Liver (tissue), 3 donors: ENCODE data around the gene PRMT7.

Experiments
- ATF3 ChIP-seq: IDR thresholded peaks from 2 replicates; pipeline ENCODE4 v1.6.1; 2016; ENCODE audit warnings: antibody characterized with exemption
- CTCF ChIP-seq: fragments of 150-350 bp; IDR thresholded peaks from 2 replicates; pipeline ENCODE4 v1.5.1; 2017; ENCODE audit warnings: improper control_type of control experiment, low read depth, low read length; ENCODE audit not compliant: missing input control
- EGR1 ChIP-seq, 2 donors: IDR thresholded peaks; 2 replicates each; pipeline ENCODE4 v1.6.1; 2016 to 2018; ENCODE audit warnings: antibody characterized with exemption in 2 of 2, low read depth in 2 of 2
- GABPA ChIP-seq, 2 donors: IDR thresholded peaks in 1 of 2; conservative IDR thresholded peaks in 1 of 2; 2 replicates each; pipeline ENCODE4 v1.6.1; 2016; ENCODE audit warnings: antibody characterized with exemption in 2 of 2, mild to moderate bottlenecking in 1 of 2, moderate library complexity in 1 of 2
- JUND ChIP-seq, 2 donors: IDR thresholded peaks; 2 replicates each; pipeline ENCODE4 v1.6.1; 2016; ENCODE audit warnings: antibody characterized with exemption in 2 of 2
- MAX ChIP-seq: IDR thresholded peaks from 2 replicates; pipeline ENCODE4 v1.6.1; 2016; ENCODE audit warnings: antibody characterized with exemption
- NR2F2 ChIP-seq: IDR thresholded peaks from 2 replicates; pipeline ENCODE4 v1.6.1; 2016; ENCODE audit warnings: antibody characterized with exemption
- REST ChIP-seq: IDR thresholded peaks from 2 replicates; pipeline ENCODE4 v1.6.1; 2016; ENCODE audit warnings: antibody characterized with exemption, mild to moderate bottlenecking
- RXRA ChIP-seq, 2 donors: IDR thresholded peaks; 2 replicates each; pipeline ENCODE4 v1.6.1; 2017 to 2018; ENCODE audit warnings: antibody characterized with exemption in 2 of 2, mild to moderate bottlenecking in 1 of 2
- SP1 ChIP-seq: IDR thresholded peaks from 2 replicates; pipeline ENCODE4 v1.6.1; 2018; ENCODE audit warnings: antibody characterized with exemption, mild to moderate bottlenecking
- TAF1 ChIP-seq: conservative IDR thresholded peaks from 2 replicates; pipeline ENCODE4 v1.6.1; 2016; ENCODE audit warnings: antibody characterized with exemption, mild to moderate bottlenecking
- YY1 ChIP-seq: IDR thresholded peaks from 2 replicates; pipeline ENCODE4 v1.6.1; 2016; ENCODE audit warnings: antibody characterized with exemption, mild to moderate bottlenecking
- ZBTB33 ChIP-seq: IDR thresholded peaks from 2 replicates; pipeline ENCODE4 v1.6.1; 2016; ENCODE audit warnings: antibody characterized with exemption
- donor health status: healthy.
- donor health status: healthy.

GRCh38 chr16:68403177-68403576 lies 92.4 kb downstream of the PRMT7 start:
- TF ChIP-seq CTCF (no peak), TAF1 (no peak), REST (no peak), JUND (IDR thresholded peaks at IDR 0.05) (no peak), YY1 (no peak), RXRA (IDR thresholded peaks at IDR 0.05) (no peak), ATF3 (no peak), SP1 (no peak), ZBTB33 (no peak), EGR1 (IDR thresholded peaks at IDR 0.05; ENCODE audit: low read depth in 2 of 2) (no peak), MAX (no peak), NR2F2 (no peak), GABPA (IDR thresholded peaks at IDR 0.05 in 1 of 2, conservative IDR thresholded peaks at IDR 0.05 in 1 of 2) (no peak)
